ENCODE data around the gene BIVM. TPM values are rescaled to one million over a fixed set of nuclear protein-coding genes. Genes with fewer than 3 reads are reported as not detected.

The BIVM gene
- total and polyA plus RNA-seq, 2 donors (not counting 3 experiments of a cell fraction or from before 2014, with no cell fraction given), result 7.7 to 20.3 TPM

- Histone ChIP-seq H3K9ac (replicated peaks; ENCODE audit: extremely low read depth, insufficient read depth, low read length) (no peak overlapping the region), H3K4me2 (ENCODE audit: insufficient read depth, low read length) (no peak overlapping the region), H4K20me1 (replicated peaks; ENCODE audit: control insufficient read depth, extremely low read depth, insufficient read depth, low read length) (peaks cover 3% of the 10 kb centered on the region), H3K27ac (ENCODE audit: insufficient read depth, low read depth, low read length) (no peak overlapping the region), H3K4me3 (replicated peaks in 1 of 3; ENCODE audit: insufficient read depth in 1 of 3, low read depth in 1 of 3, low read length in 3 of 3) (no peak overlapping the region), H3K9me1 (replicated peaks; ENCODE audit: control insufficient read depth, extremely low read depth, insufficient read depth, low read length) (no peaks in the 10 kb centered on the region), H3K79me2 (ENCODE audit: control insufficient read depth, insufficient read depth, low read length) (peaks cover 10% of the 10 kb centered on the region), H3K9me3 (replicated peaks; ENCODE audit: control insufficient read depth, insufficient read depth, low read length) (no peaks in the 10 kb centered on the region), H3K4me1 (ENCODE audit: control insufficient read depth, extremely low read depth, insufficient read depth, low read length) (no peaks in the 10 kb centered on the region), H3K36me3 (ENCODE audit: control insufficient read depth in 2 of 2, extremely low read depth in 1 of 2, insufficient read depth in 2 of 2, low read length in 2 of 2) (peaks cover 2 to 6% of the 10 kb centered on the region in 2 experiments), H2AFZ (ENCODE audit: low read depth, low read length) (no peak overlapping the region), H3K27me3 (ENCODE audit: control insufficient read depth in 2 of 2, insufficient read depth in 2 of 2, low read length in 2 of 2) (no peaks in the 10 kb centered on the region)
- POLR2A ChIA-PET, result no interaction called here
- no peak for TF ChIP-seq CTCF (IDR thresholded peaks at IDR 0.05; ENCODE audit: extremely low read depth in 1 of 2, insufficient read depth in 1 of 2, low read depth in 1 of 2, low read length in 2 of 2)
- no peak for TF ChIP-seq FOS (IDR thresholded peaks at IDR 0.05; ENCODE audit: borderline replicate concordance, insufficient read depth, low read length)
- no peak for TF ChIP-seq MYC (IDR thresholded peaks at IDR 0.05; ENCODE audit: low read depth, low read length)
- TF ChIP-seq POLR2A (IDR thresholded peaks at IDR 0.05; ENCODE audit: low read depth, low read length), result no peak
- TF ChIP-seq GATA2 (IDR thresholded peaks at IDR 0.05; ENCODE audit: insufficient read depth, insufficient read length, low read depth, low read length), result no peak
- TF ChIP-seq POLR2AphosphoS5 (IDR thresholded peaks at IDR 0.05; ENCODE audit: insufficient read depth, low read depth, low read length), result no peak
- no peak for TF ChIP-seq JUN (IDR thresholded peaks at IDR 0.05; ENCODE audit: borderline replicate concordance, insufficient read depth, insufficient read length, low read depth)
- dilution Hi-C loops (cut with MboI; ENCODE audit: extremely low pct_ligation_motif_present, low sequenced_read_pairs), result no loop called here
- intact Hi-C loops (cut with micrococcal nuclease), result no loop called here
- BruUV-seq (replicated peaks), result no TSS peak
- CTCF ChIA-PET, result no interaction called here
- DNase-seq (ENCODE audit: low read depth, low spot score) (no peak), FAIRE-seq (no peak)
Measured at GRCh38 chr13:102817907-102818306, 19.0 kb downstream of the BIVM start.
